Vagina (tissue), 2 donors: Measurements from ENCODE around the gene OPTC.

Experiments
- POLR2AphosphoS5 ChIP-seq, 2 donors: sonication (generic); formaldehyde crosslinking; IDR thresholded peaks; one replicate each; pipeline ENCODE4 v1.9.0; 2017; ENCODE audit warnings: antibody characterized with exemption in 2 of 2, mild to moderate bottlenecking in 2 of 2, low read depth in 1 of 2; ENCODE audit not compliant: insufficient read depth in 1 of 2
- TF ChIP-seq, protein P1 (sequence below), 3 experiments: fragments of 450-650 bp in 2 of 3; fragments of 200-600 bp in 1 of 3; sonication (generic) in 1 of 3; IDR thresholded peaks; one replicate each; pipeline ENCODE4 v1.5.1; 2017 to 2019; ENCODE audit warnings: antibody characterized with exemption in 3 of 3, mild to moderate bottlenecking in 2 of 3, moderate library complexity in 2 of 3

DNA sequence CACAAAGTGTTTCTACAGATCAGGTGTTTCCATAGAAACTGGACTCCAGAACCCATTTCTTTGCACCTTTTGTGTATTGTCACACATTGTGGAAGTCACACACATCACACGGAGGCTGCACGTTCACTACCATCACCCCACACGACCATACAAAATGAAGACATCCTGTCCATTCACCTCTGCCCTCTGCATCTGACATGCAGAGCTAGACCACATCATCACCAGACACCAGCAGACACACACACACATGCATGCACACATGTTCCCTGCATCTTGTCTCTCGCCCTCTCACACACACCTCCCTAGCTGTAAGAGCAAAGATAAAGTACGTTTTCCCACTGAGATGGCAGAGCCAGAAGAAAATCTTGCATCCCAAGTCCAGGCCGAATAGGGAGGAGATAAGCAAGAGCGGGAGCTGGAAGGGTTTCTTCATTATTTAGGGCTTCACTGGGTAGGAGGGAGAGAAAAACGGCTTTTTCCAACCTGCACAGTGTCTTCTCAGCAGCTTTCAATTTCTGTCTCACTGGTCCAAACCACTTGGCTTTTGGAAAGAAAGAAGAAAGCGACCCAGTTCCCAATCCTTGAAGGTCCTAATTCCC, 17.6 kb upstream of the OPTC start:
- TF ChIP-seq, protein P1, sequence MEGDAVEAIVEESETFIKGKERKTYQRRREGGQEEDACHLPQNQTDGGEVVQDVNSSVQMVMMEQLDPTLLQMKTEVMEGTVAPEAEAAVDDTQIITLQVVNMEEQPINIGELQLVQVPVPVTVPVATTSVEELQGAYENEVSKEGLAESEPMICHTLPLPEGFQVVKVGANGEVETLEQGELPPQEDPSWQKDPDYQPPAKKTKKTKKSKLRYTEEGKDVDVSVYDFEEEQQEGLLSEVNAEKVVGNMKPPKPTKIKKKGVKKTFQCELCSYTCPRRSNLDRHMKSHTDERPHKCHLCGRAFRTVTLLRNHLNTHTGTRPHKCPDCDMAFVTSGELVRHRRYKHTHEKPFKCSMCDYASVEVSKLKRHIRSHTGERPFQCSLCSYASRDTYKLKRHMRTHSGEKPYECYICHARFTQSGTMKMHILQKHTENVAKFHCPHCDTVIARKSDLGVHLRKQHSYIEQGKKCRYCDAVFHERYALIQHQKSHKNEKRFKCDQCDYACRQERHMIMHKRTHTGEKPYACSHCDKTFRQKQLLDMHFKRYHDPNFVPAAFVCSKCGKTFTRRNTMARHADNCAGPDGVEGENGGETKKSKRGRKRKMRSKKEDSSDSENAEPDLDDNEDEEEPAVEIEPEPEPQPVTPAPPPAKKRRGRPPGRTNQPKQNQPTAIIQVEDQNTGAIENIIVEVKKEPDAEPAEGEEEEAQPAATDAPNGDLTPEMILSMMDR (IDR thresholded peaks at IDR 0.05): no peak
- no peak for TF ChIP-seq POLR2AphosphoS5 (IDR thresholded peaks at IDR 0.05; ENCODE audit: insufficient read depth in 1 of 2, low read depth in 1 of 2)
